ENCODE measurements around the gene HAPSTR1. TPM values are rescaled to one million over a fixed set of nuclear protein-coding genes. Genes with fewer than 3 reads are reported as not detected.
"Not testable (repeated sequence)": the region's sequence is repeated elsewhere in the genome, so short reads cannot be mapped to it uniquely, and the experiment has no call there.

Gene HAPSTR1
- polyA plus RNA-seq, 1 of the 3 experiments (the other 2 are of a cell fraction) = 7.0 TPM

- TF ChIP-seq CTCF (IDR thresholded peaks at IDR 0.05) = no peak
- no peak for TF ChIP-seq USF2 (IDR thresholded peaks at IDR 0.05; ENCODE audit: borderline replicate concordance, low read depth, low read length)
- no peak for TF ChIP-seq PBX3 (IDR thresholded peaks at IDR 0.05)
Measured at GRCh38 chr16:9042533-9042932, 48.9 kb upstream of the HAPSTR1 start (continued).

GRCh38 chr16:9042964-9043680 lies 48.3 kb upstream of the HAPSTR1 start:
- no peak for DNase-seq
- H3K9me2 ChIP-seq = no peaks in the 10 kb centered on the region
- H3K27ac ChIP-seq (ENCODE audit: low read depth in 2 of 2, low read length in 1 of 2) = peak overlapping the region in 1 of 2 experiments; percentile 70; a peak in 2 of 4 replicates
- no peaks in the 10 kb centered on the region for H3K27me3 ChIP-seq (ENCODE audit: insufficient read depth)
- no peak overlapping the region for H3K4me3 ChIP-seq (ENCODE audit: low read depth in 2 of 2, low read length in 1 of 2)
- H4K20me1 ChIP-seq (ENCODE audit: insufficient read depth) = no peaks in the 10 kb centered on the region
- H3K79me2 ChIP-seq (ENCODE audit: insufficient read depth) = no peaks in the 10 kb centered on the region
- CTCF ChIA-PET = interaction anchor here (0.8 kb wide), 1 partner anchor 9 kb away, joined by 3 read pairs; no protein-coding TSS in a partner anchor
- no peaks in the 10 kb centered on the region for H3K9me3 ChIP-seq
- no peak overlapping the region for H3K4me2 ChIP-seq
- peaks cover 21% of the 10 kb centered on the region for H3F3A ChIP-seq (replicated peaks; ENCODE audit: insufficient read depth)
- no peaks in the 10 kb centered on the region for H3K36me3 ChIP-seq (replicated peaks in 1 of 2; ENCODE audit: control insufficient read depth in 1 of 2, insufficient read depth in 2 of 2, low read length in 1 of 2)
- WGBS (ENCODE audit: low lambda C conversion rate) = 78% methylated on average over 15 of the region's 15 CpGs
- H3K9ac ChIP-seq = 0 out of 2 replicates have a peak overlapping the region, but pooled peaks have one; percentile 9
- no peak for TF ChIP-seq ELF1 (IDR thresholded peaks at IDR 0.05)
- 0 out of 2 replicates have a peak, but pooled peaks have one; percentile 10 for TF ChIP-seq FOSL2 (IDR thresholded peaks at IDR 0.05; ENCODE audit: borderline replicate concordance, low read depth)
- TF ChIP-seq JUND (IDR thresholded peaks at IDR 0.05) = 0 out of 2 replicates have a peak, but pooled peaks have one; percentile 11
- peaks cover 0 to 7% of the 10 kb centered on the region in 2 experiments; a peak in 2 of 4 replicates for H3K4me1 ChIP-seq (ENCODE audit: control insufficient read depth in 1 of 2, insufficient read depth in 2 of 2, low read depth in 1 of 2, low read length in 1 of 2)
- peak overlapping the region; percentile 50; the same call in 1 of the 2 replicates for H2AFZ ChIP-seq (ENCODE audit: low read depth)
- POLR2A ChIA-PET = no interaction called here

GRCh38 chr16:9045562-9045961 lies 45.9 kb upstream of the HAPSTR1 start:
- POLR2A ChIA-PET; H3K9me3 ChIP-seq; H3K9ac ChIP-seq; H3K27me3 ChIP-seq (ENCODE audit: insufficient read depth); H3K79me2 ChIP-seq (ENCODE audit: insufficient read depth); H3K4me2 ChIP-seq; H3K36me3 ChIP-seq (replicated peaks in 1 of 2; ENCODE audit: control insufficient read depth in 1 of 2, insufficient read depth in 2 of 2, low read length in 1 of 2); H3K27ac ChIP-seq (ENCODE audit: low read depth in 2 of 2, low read length in 1 of 2); DNase-seq; H3K4me1 ChIP-seq (ENCODE audit: control insufficient read depth in 1 of 2, insufficient read depth in 2 of 2, low read depth in 1 of 2, low read length in 1 of 2); H4K20me1 ChIP-seq (ENCODE audit: insufficient read depth); H3K9me2 ChIP-seq; H3K4me3 ChIP-seq (ENCODE audit: low read depth in 2 of 2, low read length in 1 of 2); H2AFZ ChIP-seq (ENCODE audit: low read depth): not testable (repeated sequence)
- 83% methylated on average over 3 of the region's 3 CpGs for WGBS (ENCODE audit: low lambda C conversion rate)
- CTCF ChIA-PET = interaction anchor here (0.6 kb wide), 1 partner anchor 472 kb away, joined by 3 read pairs; no protein-coding TSS in a partner anchor
- H3F3A ChIP-seq (replicated peaks; ENCODE audit: insufficient read depth) = peaks cover 28% of the 10 kb centered on the region
